Ammon's horn (tissue), 1 donor: ENCODE measurements around the gene WDR7.

Experiments used
- DNase-seq: peaks from one replicate; pipeline ENCODE4 v3.0.0-alpha.2; 2016; ENCODE audit warnings: low spot score

The WDR7 gene

GRCh38 chr18:56803051-56803450 is 151.9 kb downstream of the WDR7 start:
- DNase-seq, result no peak

- DNase-seq, result no peak
These were observed 153.2 kb downstream of the WDR7 start for GRCh38 chr18:56804395-56804794.

- DNase-seq, result no peak
These were observed 156.7 kb downstream of the WDR7 start for GRCh38 chr18:56807901-56808300.

GRCh38 chr18:56812674-56813073 is 161.5 kb downstream of the WDR7 start:
- DNase-seq, result peak; percentile 28

- no peak for DNase-seq
These were observed 164.8 kb downstream of the WDR7 start for GRCh38 chr18:56815926-56816325.

GRCh38 chr18:56823986-56824565 is 172.9 kb downstream of the WDR7 start:
- DNase-seq, result no peak

- no peak for DNase-seq
These were observed 174.2 kb downstream of the WDR7 start for GRCh38 chr18:56825321-56825720.

- no peak for DNase-seq
These were observed 174.7 kb downstream of the WDR7 start for GRCh38 chr18:56825878-56826277.

- DNase-seq, result no peak
These were observed 180.8 kb downstream of the WDR7 start for GRCh38 chr18:56831988-56832387.

GRCh38 chr18:56835331-56835730 is 184.2 kb downstream of the WDR7 start:
- no peak for DNase-seq

- DNase-seq, result no peak
These were observed 185.0 kb downstream of the WDR7 start for GRCh38 chr18:56836173-56836572.

GRCh38 chr18:56841836-56842235 is 190.7 kb downstream of the WDR7 start:
- DNase-seq, result no peak

- no peak for DNase-seq
These were observed 192.1 kb downstream of the WDR7 start for GRCh38 chr18:56843241-56843640.

GRCh38 chr18:56844556-56844955 is 193.4 kb downstream of the WDR7 start:
- DNase-seq, result no peak

GRCh38 chr18:56851774-56852173 is 200.6 kb downstream of the WDR7 start:
- DNase-seq, result no peak

GRCh38 chr18:56853961-56854360 is 202.8 kb downstream of the WDR7 start:
- DNase-seq, result peak; percentile 42

GRCh38 chr18:56861244-56861643 is 210.1 kb downstream of the WDR7 start:
- peak; percentile 14 for DNase-seq

GRCh38 chr18:56869189-56869777 is 218.1 kb downstream of the WDR7 start:
- DNase-seq, result peak; percentile 85

- no peak for DNase-seq
These were observed 219.8 kb downstream of the WDR7 start for GRCh38 chr18:56870982-56871381.

GRCh38 chr18:56872140-56872539 is 221.0 kb downstream of the WDR7 start:
- DNase-seq, result no peak

GRCh38 chr18:56873441-56874140 is 222.4 kb downstream of the WDR7 start:
- peak; percentile 86 for DNase-seq

GRCh38 chr18:56878711-56879110 is 227.6 kb downstream of the WDR7 start:
- no peak for DNase-seq

GRCh38 chr18:56884511-56884910 is 233.4 kb downstream of the WDR7 start:
- no peak for DNase-seq

GRCh38 chr18:56888978-56889377 is 237.8 kb downstream of the WDR7 start:
- no peak for DNase-seq
